ENCODE data around the gene AGAP2. TPM values are rescaled to one million over a fixed set of nuclear protein-coding genes. Genes with fewer than 3 reads are reported as not detected.

The AGAP2 gene
- total and polyA plus RNA-seq, 2 of the 13 experiments (the other 11 are each of a cell fraction or from before 2014, with no cell fraction given): 0.38 to 0.45 TPM

DNA sequence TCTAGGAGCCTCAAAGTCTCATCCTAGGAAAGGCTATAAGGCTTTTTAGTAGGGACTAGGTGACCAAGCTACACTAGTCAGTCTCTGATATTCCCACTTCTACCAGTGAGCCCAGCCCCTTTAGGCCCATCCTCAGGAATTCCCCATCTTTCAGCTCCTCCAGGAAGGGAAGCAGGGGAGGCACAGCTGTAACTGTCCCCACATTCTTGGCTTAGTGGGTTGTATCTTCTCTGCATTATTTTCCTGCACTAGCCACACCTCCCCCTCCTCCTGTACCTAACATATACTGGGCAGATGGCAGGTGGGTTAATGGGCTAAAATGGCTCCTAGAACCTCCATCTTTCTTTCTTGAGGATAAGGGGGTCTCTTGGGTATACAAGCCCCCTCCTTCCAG is 28.8 kb upstream of the AGAP2 start:
- H2AFZ ChIP-seq (ENCODE audit: low read length): no peak overlapping the region
- peaks cover 0 to 6% of the 10 kb centered on the region in 2 experiments; a peak in 2 of 5 replicates for H3K27me3 ChIP-seq (ENCODE audit: control insufficient read depth in 1 of 2, insufficient read depth in 2 of 2, low read length in 2 of 2)
- BruUV-seq (replicated peaks): no TSS peak
- no peak overlapping the region for H3K4me2 ChIP-seq (ENCODE audit: low read depth, low read length)
- POLR2A ChIA-PET: interaction anchor here (2.0 kb wide), 1 partner anchor 11 kb away, joined by 9 read pairs; no protein-coding TSS in a partner anchor
- H3K79me2 ChIP-seq (ENCODE audit: insufficient read depth, low read length): peaks cover 13% of the 10 kb centered on the region
- no peaks in the 10 kb centered on the region for H3K9me3 ChIP-seq (ENCODE audit: low read length)
- in situ Hi-C loops (cut with HindIII; ENCODE audit: extremely low pct_ligation_motif_present, low pct_unique_long_range_greater_than_20kb) (no loop called here), intact Hi-C loops (cut with micrococcal nuclease; ENCODE audit: unreplicated experiment) (no loop called here)
- no peaks in the 10 kb centered on the region for H4K20me1 ChIP-seq (ENCODE audit: insufficient read depth, low read length)
- no peak overlapping the region for H3K9ac ChIP-seq (ENCODE audit: insufficient read depth, low read depth, low read length)
- peak; percentile 44; the same call in 1 of the 2 replicates for TF ChIP-seq POLR2AphosphoS2 (IDR thresholded peaks at IDR 0.05; ENCODE audit: low read depth, low read length)
- TF ChIP-seq SP1 (IDR thresholded peaks at IDR 0.05): no peak
- TF ChIP-seq SP1 (CRISPR knock-in tag; IDR thresholded peaks at IDR 0.05): no peak
- TF ChIP-seq POLR2G (IDR thresholded peaks at IDR 0.05; ENCODE audit: low read depth, low read length): 0 out of 2 replicates have a peak, but pooled peaks have one; percentile 3
- CTCF ChIA-PET (ENCODE audit: low intra/inter-chr PET ratio, low total read pairs): no interaction called here
- no peak overlapping the region for H3K4me3 ChIP-seq (replicated peaks in 1 of 3; ENCODE audit: insufficient read depth in 1 of 3, low read depth in 2 of 3, low read length in 3 of 3)
- no peak overlapping the region for H3K27ac ChIP-seq (ENCODE audit: extremely low read length, insufficient read depth, low read length)
- DNase-seq (ENCODE audit: low spot score): no peak
- ATAC-seq: no peak
- peaks cover 36% of the 10 kb centered on the region for H3K4me1 ChIP-seq (ENCODE audit: insufficient read depth, low read length)
- no peak for FAIRE-seq
- H3K36me3 ChIP-seq (replicated peaks in 1 of 2; ENCODE audit: control insufficient read depth in 1 of 2, insufficient read depth in 2 of 2, low read length in 2 of 2): peaks cover 14 to 18% of the 10 kb centered on the region in 2 experiments

- H2AFZ ChIP-seq (ENCODE audit: low read length): no peak within 1 kb of the TSS
- BruUV-seq (replicated peaks): no TSS peak
- 0 out of 2 replicates have a peak, but pooled peaks have one; percentile 37 for TF ChIP-seq POLR2G (IDR thresholded peaks at IDR 0.05; ENCODE audit: low read depth, low read length)
- no peak for TF ChIP-seq GLMP (CRISPR knock-in tag; IDR thresholded peaks at IDR 0.05; ENCODE audit: borderline replicate concordance)
- TF ChIP-seq, protein P1, sequence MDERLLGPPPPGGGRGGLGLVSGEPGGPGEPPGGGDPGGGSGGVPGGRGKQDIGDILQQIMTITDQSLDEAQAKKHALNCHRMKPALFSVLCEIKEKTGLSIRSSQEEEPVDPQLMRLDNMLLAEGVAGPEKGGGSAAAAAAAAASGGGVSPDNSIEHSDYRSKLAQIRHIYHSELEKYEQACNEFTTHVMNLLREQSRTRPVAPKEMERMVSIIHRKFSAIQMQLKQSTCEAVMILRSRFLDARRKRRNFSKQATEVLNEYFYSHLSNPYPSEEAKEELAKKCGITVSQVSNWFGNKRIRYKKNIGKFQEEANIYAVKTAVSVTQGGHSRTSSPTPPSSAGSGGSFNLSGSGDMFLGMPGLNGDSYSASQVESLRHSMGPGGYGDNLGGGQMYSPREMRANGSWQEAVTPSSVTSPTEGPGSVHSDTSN (CRISPR knock-in tag; IDR thresholded peaks at IDR 0.05): no peak
- peak; percentile 81 for TF ChIP-seq AGO2 (optimal IDR thresholded peaks at IDR 0.05; ENCODE audit: low read depth, low read length)
- no peak for TF ChIP-seq ZSCAN31 (CRISPR knock-in tag; IDR thresholded peaks at IDR 0.05; ENCODE audit: low read depth)
- no peak for TF ChIP-seq CHD4 (IDR thresholded peaks at IDR 0.05; ENCODE audit: borderline replicate concordance, low read length)
- TF ChIP-seq ELF3 (CRISPR knock-in tag; IDR thresholded peaks at IDR 0.05): no peak
- peaks cover 14 to 18% of the 10 kb centered on the region in 2 experiments for H3K36me3 ChIP-seq (replicated peaks in 1 of 2; ENCODE audit: control insufficient read depth in 1 of 2, insufficient read depth in 2 of 2, low read length in 2 of 2)
- POLR2A ChIA-PET: interaction anchor here (2.0 kb wide), 1 partner anchor 10 kb away, joined by 9 read pairs; no protein-coding TSS in a partner anchor
- no peak within 1 kb of the TSS for H3K27ac ChIP-seq (ENCODE audit: extremely low read length, insufficient read depth, low read length)
- ATAC-seq (no peak), FAIRE-seq (no peak), DNase-seq (ENCODE audit: low spot score) (no peak)
- peak within 1 kb of the TSS; percentile 53 to 78 (median 60); a peak in 5 of 6 replicates for H3K4me3 ChIP-seq (replicated peaks in 1 of 3; ENCODE audit: insufficient read depth in 1 of 3, low read depth in 2 of 3, low read length in 3 of 3)
- in situ Hi-C loops (cut with HindIII; ENCODE audit: extremely low pct_ligation_motif_present, low pct_unique_long_range_greater_than_20kb): no loop called here
- H3K4me1 ChIP-seq (ENCODE audit: insufficient read depth, low read length): peaks cover 38% of the 10 kb centered on the region
- peaks cover 0 to 6% of the 10 kb centered on the region in 2 experiments; a peak in 2 of 5 replicates for H3K27me3 ChIP-seq (ENCODE audit: control insufficient read depth in 1 of 2, insufficient read depth in 2 of 2, low read length in 2 of 2)
- peak within 1 kb of the TSS; percentile 50; the same call in 1 of the 2 replicates for H3K9ac ChIP-seq (ENCODE audit: insufficient read depth, low read depth, low read length)
- H3K9me3 ChIP-seq (ENCODE audit: low read length): no peaks in the 10 kb centered on the region
- no peaks in the 10 kb centered on the region for H4K20me1 ChIP-seq (ENCODE audit: insufficient read depth, low read length)
- H3K79me2 ChIP-seq (ENCODE audit: insufficient read depth, low read length): peaks cover 13% of the 10 kb centered on the region
- peak within 1 kb of the TSS; percentile 95 for H3K4me2 ChIP-seq (ENCODE audit: low read depth, low read length)
- intact Hi-C loops (cut with micrococcal nuclease; ENCODE audit: unreplicated experiment): no loop called here
- 88% methylated on average over 30 of the region's 38 CpGs for WGBS (ENCODE audit: low lambda C conversion rate)
- CTCF ChIA-PET (ENCODE audit: low intra/inter-chr PET ratio, low total read pairs): no interaction called here
Measured at GRCh38 chr12:57766464-57767304, 28.1 kb upstream of the AGAP2 start, which contains the start of gene CYP27B1. Gene CYP27B1 (minus strand): TSS chr12:57767078. CDS start chr12:57767041, 37 bp downstream.
